GM15510 (cell line): Measurements from ENCODE around the gene C10orf95.

ENCODE experiments used
- POLR2A ChIP-seq: IDR thresholded peaks from 3 replicates; pipeline ENCODE4 v1.6.1; 2011; ENCODE audit warnings: borderline replicate concordance; ENCODE audit not compliant: insufficient read length; ENCODE audit errors: extremely low read depth

The C10orf95 gene

GRCh38 chr10:102451105-102451969 lies at the start of gene C10orf95:
Gene C10orf95 (minus strand): TSS chr10:102451543. CDS start chr10:102451093, 450 bp downstream.
- no peak for TF ChIP-seq POLR2A

- no peak for TF ChIP-seq POLR2A
Observed at GRCh38 chr10:102499356-102499755, 48.0 kb upstream of the C10orf95 start.

GRCh38 chr10:102497545-102497944 lies 46.2 kb upstream of the C10orf95 start:
- no peak for TF ChIP-seq POLR2A

- no peak for TF ChIP-seq POLR2A
Observed at GRCh38 chr10:102493771-102494170, 42.4 kb upstream of the C10orf95 start.

GRCh38 chr10:102492983-102493382 lies 41.6 kb upstream of the C10orf95 start:
- no peak for TF ChIP-seq POLR2A

- no peak for TF ChIP-seq POLR2A
Observed at GRCh38 chr10:102492344-102492939, 41.1 kb upstream of the C10orf95 start.

GRCh38 chr10:102491136-102491535 lies 39.8 kb upstream of the C10orf95 start:
- no peak for TF ChIP-seq POLR2A

- no peak for TF ChIP-seq POLR2A
Observed at GRCh38 chr10:102485093-102485784, 33.9 kb upstream of the C10orf95 start.

GRCh38 chr10:102484021-102484420 lies 32.7 kb upstream of the C10orf95 start:
- TF ChIP-seq POLR2A, result no peak

- TF ChIP-seq POLR2A, result no peak
Observed at GRCh38 chr10:102480396-102480795, 29.1 kb upstream of the C10orf95 start.

GRCh38 chr10:102479651-102480050 lies 28.3 kb upstream of the C10orf95 start:
- TF ChIP-seq POLR2A, result no peak

- TF ChIP-seq POLR2A, result no peak
Observed at GRCh38 chr10:102476466-102477141, 25.3 kb upstream of the C10orf95 start.

- no peak for TF ChIP-seq POLR2A
Observed at GRCh38 chr10:102475451-102476040, 24.2 kb upstream of the C10orf95 start.
